Stimulated activated CD8-positive, alpha-beta memory T cell treated with anti-CD3 and anti-CD28 coated beads, Interleukin-15, amount 100 ng/mL, for 1 hour (primary cell): ENCODE measurements around the gene KIF5B.
"Not testable (repeated sequence)": the region's sequence is repeated elsewhere in the genome, so short reads cannot be mapped to it uniquely, and the experiment has no call there.

ENCODE experiments used
- DNase-seq: peaks from one replicate; pipeline ENCODE4 v3.0.0-alpha.2; 2020; ENCODE audit warnings: low read depth

Gene KIF5B

GRCh38 chr10:32059472-32059871 lies 3.2 kb upstream of the KIF5B start:
- DNase-seq: no peak

- DNase-seq: no peak
Observed at GRCh38 chr10:32057036-32057372, 779 bp upstream of the KIF5B start.

- peak; percentile 17 for DNase-seq
Observed at GRCh38 chr10:32055478-32056135, 618 bp downstream of the KIF5B start.

GRCh38 chr10:32054094-32054493 lies 2.1 kb downstream of the KIF5B start:
- no peak for DNase-seq

GRCh38 chr10:32053392-32053791 lies 2.8 kb downstream of the KIF5B start:
- not testable (repeated sequence) for DNase-seq

GRCh38 chr10:32051926-32052325 lies 4.3 kb downstream of the KIF5B start:
- DNase-seq: no peak

GRCh38 chr10:32050177-32050576 lies 6.0 kb downstream of the KIF5B start:
- no peak for DNase-seq

GRCh38 chr10:32049113-32049512 lies 7.1 kb downstream of the KIF5B start:
- DNase-seq: no peak

GRCh38 chr10:32048282-32048681 lies 7.9 kb downstream of the KIF5B start:
- DNase-seq: no peak

GRCh38 chr10:32047881-32048280 lies 8.3 kb downstream of the KIF5B start:
- no peak for DNase-seq

GRCh38 chr10:32046151-32046550 lies 10.1 kb downstream of the KIF5B start:
- no peak for DNase-seq

- DNase-seq: not testable (repeated sequence)
Observed at GRCh38 chr10:32042730-32043129, 13.5 kb downstream of the KIF5B start.

GRCh38 chr10:32041290-32042028 lies 14.8 kb downstream of the KIF5B start:
- no peak for DNase-seq

GRCh38 chr10:32039734-32040133 lies 16.5 kb downstream of the KIF5B start:
- DNase-seq: no peak

- no peak for DNase-seq
Observed at GRCh38 chr10:32038777-32039176, 17.4 kb downstream of the KIF5B start.

GRCh38 chr10:32036922-32037321 lies 19.3 kb downstream of the KIF5B start:
- no peak for DNase-seq

GRCh38 chr10:32035038-32035437 lies 21.2 kb downstream of the KIF5B start:
- DNase-seq: no peak

- DNase-seq: no peak
Observed at GRCh38 chr10:32033171-32033570, 23.1 kb downstream of the KIF5B start.

- no peak for DNase-seq
Observed at GRCh38 chr10:32031920-32032319, 24.3 kb downstream of the KIF5B start.

- DNase-seq: no peak
Observed at GRCh38 chr10:32031424-32031823, 24.8 kb downstream of the KIF5B start.

- no peak for DNase-seq
Observed at GRCh38 chr10:32028710-32029109, 27.5 kb downstream of the KIF5B start.

- no peak for DNase-seq
Observed at GRCh38 chr10:32023264-32023663, 33.0 kb downstream of the KIF5B start.

GRCh38 chr10:32017044-32017443 lies 39.2 kb downstream of the KIF5B start:
- no peak for DNase-seq

GRCh38 chr10:32015386-32015785 lies 40.8 kb downstream of the KIF5B start:
- no peak for DNase-seq
